Testis (tissue), 2 donors: ENCODE data around the gene MYF6.

Experiments
- POLR2A ChIP-seq: fragments of 450-650 bp; IDR thresholded peaks from one replicate; pipeline ENCODE4 v1.6.1; 2017; ENCODE audit warnings: antibody characterized with exemption, mild to moderate bottlenecking, moderate library complexity
- TF ChIP-seq, protein P1 (sequence below), 3 experiments: fragments of 450-650 bp in 2 of 3; fragments of 200-600 bp in 1 of 3; sonication (generic) in 1 of 3; IDR thresholded peaks; one replicate each; pipeline ENCODE4 v1.5.1; 2016 to 2019; ENCODE audit warnings: antibody characterized with exemption in 3 of 3, mild to moderate bottlenecking in 2 of 3, moderate library complexity in 1 of 3

DNA sequence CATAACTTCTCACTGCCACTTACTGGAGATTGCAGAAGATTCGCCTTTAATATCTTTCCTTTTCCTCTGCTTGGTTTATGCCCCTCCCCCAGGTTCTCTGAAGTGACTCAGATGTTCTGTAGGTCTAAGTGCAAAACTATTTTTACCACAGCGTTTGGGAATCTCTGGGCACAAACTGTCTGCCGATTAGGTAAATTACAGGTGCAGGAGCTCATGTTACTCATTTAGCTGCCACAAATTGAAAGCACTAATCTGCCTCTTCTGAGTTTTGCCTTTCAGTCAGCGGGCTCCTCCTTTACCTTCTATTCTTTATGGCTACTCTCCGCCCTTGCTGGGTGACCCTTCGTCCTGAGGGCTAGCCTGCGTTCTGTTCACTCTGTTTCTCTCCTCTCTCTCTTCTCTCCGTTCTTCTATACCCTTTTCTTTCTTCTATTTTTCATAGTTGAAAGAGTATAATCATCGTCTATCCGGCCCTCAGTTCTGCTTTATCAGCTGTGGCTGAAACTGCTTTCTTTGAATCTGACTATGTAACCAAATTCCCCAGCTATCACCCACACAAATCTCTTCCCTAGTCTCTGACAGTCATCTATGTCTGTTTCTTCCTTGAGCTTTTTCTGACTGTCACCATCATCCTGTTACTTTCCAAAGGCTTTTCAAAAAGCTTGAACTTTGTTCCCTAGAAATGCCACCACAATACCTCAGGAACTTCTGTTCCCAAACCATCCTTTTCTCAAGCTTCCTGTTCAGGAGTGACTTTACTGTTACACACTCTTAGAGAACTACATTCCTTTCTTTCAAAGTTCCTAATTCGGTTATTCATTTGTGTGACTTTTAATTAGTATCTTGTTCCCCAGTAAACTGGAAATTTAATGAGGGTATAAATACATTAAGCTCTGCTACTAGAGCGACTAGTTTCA is 4.3 kb upstream of the MYF6 start:
- TF ChIP-seq, protein P1, sequence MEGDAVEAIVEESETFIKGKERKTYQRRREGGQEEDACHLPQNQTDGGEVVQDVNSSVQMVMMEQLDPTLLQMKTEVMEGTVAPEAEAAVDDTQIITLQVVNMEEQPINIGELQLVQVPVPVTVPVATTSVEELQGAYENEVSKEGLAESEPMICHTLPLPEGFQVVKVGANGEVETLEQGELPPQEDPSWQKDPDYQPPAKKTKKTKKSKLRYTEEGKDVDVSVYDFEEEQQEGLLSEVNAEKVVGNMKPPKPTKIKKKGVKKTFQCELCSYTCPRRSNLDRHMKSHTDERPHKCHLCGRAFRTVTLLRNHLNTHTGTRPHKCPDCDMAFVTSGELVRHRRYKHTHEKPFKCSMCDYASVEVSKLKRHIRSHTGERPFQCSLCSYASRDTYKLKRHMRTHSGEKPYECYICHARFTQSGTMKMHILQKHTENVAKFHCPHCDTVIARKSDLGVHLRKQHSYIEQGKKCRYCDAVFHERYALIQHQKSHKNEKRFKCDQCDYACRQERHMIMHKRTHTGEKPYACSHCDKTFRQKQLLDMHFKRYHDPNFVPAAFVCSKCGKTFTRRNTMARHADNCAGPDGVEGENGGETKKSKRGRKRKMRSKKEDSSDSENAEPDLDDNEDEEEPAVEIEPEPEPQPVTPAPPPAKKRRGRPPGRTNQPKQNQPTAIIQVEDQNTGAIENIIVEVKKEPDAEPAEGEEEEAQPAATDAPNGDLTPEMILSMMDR (IDR thresholded peaks at IDR 0.05), result no peak
- TF ChIP-seq POLR2A, result no peak
